GM10266 (cell line): Measurements from ENCODE around the gene SPRR1A.

Experiments
- DNase-seq: peaks from one replicate; pipeline ENCODE4 v3.0.0; 2012; ENCODE audit errors: extremely low spot score
- TF ChIP-seq, protein P1 (sequence below): IDR thresholded peaks from 2 replicates; pipeline ENCODE4 v1.5.1; 2012; ENCODE audit warnings: mild to moderate bottlenecking, low read depth; ENCODE audit not compliant: control insufficient read depth, insufficient read depth; ENCODE audit errors: missing control alignments

SPRR1A gene

DNA sequence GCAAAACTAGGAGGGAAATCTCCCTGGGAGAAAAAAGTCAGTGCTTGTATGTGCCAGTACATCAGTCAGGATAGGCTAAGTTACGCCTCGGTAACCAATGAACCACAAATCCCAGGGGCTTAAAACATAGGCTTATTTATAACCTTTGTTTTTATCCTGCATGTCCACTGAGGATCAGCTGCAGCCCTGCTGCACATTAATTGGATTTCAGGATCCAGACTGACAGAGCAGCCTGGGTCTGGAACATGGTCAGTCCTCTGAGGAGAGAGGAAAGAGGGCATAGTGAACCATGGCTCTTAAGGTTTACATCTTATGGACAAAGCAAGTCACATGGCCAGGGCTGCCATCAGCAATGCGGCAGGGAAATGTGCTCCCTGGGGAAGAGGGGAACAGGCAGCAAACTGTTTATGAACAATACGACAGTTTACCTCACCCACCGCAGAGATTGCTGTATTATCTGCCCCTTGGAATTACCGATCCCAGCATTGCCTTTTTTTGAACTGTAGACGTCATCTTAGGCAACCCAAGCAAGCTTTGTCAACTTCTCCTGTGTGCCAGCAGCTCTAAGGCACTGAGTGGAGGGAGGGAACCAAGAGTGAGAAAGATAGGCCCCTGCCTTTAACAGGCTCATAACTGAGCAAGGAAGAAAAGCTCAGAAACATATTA, 22.5 kb upstream of the SPRR1A start:
- TF ChIP-seq, protein P1, sequence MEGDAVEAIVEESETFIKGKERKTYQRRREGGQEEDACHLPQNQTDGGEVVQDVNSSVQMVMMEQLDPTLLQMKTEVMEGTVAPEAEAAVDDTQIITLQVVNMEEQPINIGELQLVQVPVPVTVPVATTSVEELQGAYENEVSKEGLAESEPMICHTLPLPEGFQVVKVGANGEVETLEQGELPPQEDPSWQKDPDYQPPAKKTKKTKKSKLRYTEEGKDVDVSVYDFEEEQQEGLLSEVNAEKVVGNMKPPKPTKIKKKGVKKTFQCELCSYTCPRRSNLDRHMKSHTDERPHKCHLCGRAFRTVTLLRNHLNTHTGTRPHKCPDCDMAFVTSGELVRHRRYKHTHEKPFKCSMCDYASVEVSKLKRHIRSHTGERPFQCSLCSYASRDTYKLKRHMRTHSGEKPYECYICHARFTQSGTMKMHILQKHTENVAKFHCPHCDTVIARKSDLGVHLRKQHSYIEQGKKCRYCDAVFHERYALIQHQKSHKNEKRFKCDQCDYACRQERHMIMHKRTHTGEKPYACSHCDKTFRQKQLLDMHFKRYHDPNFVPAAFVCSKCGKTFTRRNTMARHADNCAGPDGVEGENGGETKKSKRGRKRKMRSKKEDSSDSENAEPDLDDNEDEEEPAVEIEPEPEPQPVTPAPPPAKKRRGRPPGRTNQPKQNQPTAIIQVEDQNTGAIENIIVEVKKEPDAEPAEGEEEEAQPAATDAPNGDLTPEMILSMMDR, result no peak
- no peak for DNase-seq

DNA sequence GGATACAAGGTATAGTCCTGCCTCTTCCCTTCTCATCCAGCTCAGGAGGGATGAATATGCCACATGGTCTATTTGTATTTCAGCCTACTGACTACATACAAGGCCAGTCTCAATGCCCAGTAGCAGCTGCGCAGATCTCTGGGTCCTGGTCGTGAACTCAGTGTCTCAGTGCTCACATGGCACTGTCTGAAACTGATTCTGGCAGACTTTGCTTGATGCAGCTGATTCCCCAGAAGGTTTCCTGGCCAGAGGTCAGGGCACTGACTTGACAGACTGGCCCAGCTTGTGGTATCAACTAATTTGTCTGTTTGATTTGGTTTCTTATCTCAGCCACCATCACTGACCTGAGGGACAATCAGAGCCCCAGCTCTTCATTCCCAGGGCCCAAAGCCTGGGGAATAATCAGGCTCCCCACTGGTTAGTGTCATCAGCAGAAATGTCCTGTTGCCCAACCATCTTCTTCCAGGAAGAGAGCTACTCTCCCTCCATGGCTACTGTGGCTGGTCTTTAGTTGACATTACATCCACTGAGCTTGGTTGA, 20.9 kb upstream of the SPRR1A start:
- no peak for DNase-seq
- TF ChIP-seq, protein P1, result no peak

DNA sequence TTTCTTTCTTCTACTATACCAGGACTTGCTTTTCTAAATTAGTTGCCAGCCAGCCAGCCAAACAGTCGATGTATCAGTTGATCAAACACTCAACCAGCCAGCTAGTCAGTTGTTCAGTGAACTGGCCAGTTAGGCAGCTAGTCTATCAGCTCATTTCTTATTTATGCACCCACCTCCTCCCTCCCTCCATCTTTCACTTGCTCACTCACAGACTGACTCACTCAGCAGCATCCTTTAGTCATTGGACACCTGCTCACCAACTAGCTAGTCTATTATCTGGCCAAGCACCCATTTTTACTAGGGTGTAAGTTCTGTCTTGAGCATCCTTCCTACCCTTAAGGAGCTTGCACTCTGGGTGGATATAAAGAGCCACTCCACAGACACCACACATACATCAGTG, 19.3 kb upstream of the SPRR1A start:
- no peak for DNase-seq
- TF ChIP-seq, protein P1, result no peak

DNA sequence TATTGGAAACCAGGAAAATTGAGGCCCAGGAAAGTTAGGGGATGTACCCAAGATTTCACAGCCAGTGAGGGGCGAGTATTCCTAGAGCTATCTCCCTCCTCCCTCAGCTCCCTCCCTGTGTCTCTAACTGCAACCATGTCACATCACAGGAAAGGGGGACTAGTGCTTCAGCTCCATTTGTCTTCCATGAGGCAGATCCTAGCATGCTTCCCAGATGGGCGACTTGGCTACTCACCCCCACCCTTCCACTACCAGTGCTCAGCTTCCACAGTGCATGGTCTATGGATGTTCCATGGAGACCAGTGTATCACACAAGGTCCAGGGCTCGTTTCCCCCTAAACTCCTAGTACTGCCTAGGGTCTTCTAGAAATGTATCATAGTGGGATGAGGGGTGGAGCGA, 18.0 kb upstream of the SPRR1A start:
- DNase-seq, result no peak
- TF ChIP-seq, protein P1, result no peak

DNA sequence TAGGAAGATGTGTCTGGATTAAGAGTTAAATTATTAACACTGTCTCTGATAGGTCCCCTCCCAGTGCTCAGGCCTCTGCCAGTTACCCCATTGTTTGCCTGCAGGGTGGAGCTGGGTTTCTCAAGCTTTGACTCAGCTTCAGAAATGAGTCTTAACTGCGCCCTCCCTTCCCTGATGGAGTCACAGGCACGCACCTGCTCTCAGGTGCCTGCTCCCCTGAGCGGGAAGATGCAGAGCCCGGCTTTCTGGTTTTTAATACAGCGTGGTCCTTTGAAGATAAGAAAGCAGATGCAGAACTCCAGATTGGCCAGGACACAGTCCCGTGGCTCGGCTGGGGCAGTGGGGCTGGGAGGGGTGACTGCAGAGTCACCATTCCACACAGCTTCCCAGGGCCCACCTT, 16.7 kb upstream of the SPRR1A start:
- no peak for DNase-seq
- TF ChIP-seq, protein P1, result no peak

DNA sequence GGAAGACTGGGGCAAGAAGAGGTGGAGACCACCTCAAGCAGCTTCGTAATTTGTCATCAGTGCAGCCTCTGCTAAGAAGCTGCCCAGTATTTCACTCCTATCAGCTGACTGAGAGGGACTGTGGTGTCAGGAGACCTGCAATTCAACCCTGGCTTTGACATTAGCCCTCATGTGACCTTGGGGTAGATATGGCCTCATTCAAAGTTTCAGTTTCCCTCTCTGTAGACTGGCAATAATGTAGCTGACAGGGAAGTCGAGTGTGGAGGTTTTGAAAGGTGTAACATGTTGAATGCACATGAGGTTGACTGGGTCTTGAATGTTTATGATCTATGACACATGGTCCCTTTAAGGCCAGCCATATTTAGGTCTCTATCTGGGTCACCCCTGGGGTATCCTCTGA, 15.6 kb upstream of the SPRR1A start:
- TF ChIP-seq, protein P1, result no peak
- DNase-seq, result no peak

DNA sequence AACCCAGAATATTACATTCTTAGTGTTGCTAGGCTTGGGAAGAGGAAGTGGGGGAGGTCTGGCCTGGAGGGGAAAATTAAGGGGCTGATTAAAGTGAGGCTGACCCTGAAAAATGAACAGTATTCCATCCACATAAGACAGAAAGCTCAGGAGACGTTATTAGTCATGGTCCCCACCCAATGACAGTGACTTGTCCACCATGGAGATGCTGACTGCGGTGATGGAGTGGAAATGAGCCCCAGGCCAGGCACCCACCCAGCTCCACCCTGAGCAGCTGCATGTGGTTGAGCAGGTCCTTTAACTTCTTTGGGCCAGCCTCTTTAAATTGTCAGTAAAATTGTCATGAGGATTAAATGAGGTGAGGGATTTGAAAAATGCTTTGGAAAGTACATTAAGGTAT, 14.8 kb upstream of the SPRR1A start:
- TF ChIP-seq, protein P1, result no peak
- DNase-seq, result no peak
